HG03060 (cell line): ENCODE data around the gene SFTPD.
"Not testable (repeated sequence)": the region's sequence is repeated elsewhere in the genome, so short reads cannot be mapped to it uniquely, and the experiment has no call there.

Experiments
- ATAC-seq: cut with Tn5 transposase; IDR thresholded peaks from one replicate; pipeline ENCODE4 v1.9.1; 2021; ENCODE audit warnings: low read depth, moderate number of reproducible peaks; ENCODE audit not compliant: unreplicated experiment

The SFTPD gene

GRCh38 chr10:79928028-79928583 lies 20.8 kb downstream of the SFTPD start:
- ATAC-seq = no peak

- ATAC-seq = no peak
Observed at GRCh38 chr10:79927111-79927828, 21.6 kb downstream of the SFTPD start.

- no peak for ATAC-seq
Observed at GRCh38 chr10:79926037-79926436, 22.9 kb downstream of the SFTPD start.

- no peak for ATAC-seq
Observed at GRCh38 chr10:79925614-79926013, 23.3 kb downstream of the SFTPD start.

- ATAC-seq = no peak
Observed at GRCh38 chr10:79923669-79924068, 25.2 kb downstream of the SFTPD start.

- no peak for ATAC-seq
Observed at GRCh38 chr10:79923145-79923544, 25.8 kb downstream of the SFTPD start.

GRCh38 chr10:79922011-79922412 lies 26.9 kb downstream of the SFTPD start:
- not testable (repeated sequence) for ATAC-seq

GRCh38 chr10:79915838-79916237 lies 33.1 kb downstream of the SFTPD start:
- ATAC-seq = not testable (repeated sequence)

- ATAC-seq = not testable (repeated sequence)
Observed at GRCh38 chr10:79914512-79914911, 34.4 kb downstream of the SFTPD start.

GRCh38 chr10:79910836-79911235 lies 38.1 kb downstream of the SFTPD start:
- ATAC-seq = no peak

GRCh38 chr10:79910344-79910743 lies 38.6 kb downstream of the SFTPD start:
- no peak for ATAC-seq

GRCh38 chr10:79905322-79906314 lies 43.3 kb downstream of the SFTPD start:
- no peak for ATAC-seq

- no peak for ATAC-seq
Observed at GRCh38 chr10:79904671-79905321, 44.1 kb downstream of the SFTPD start.

- not testable (repeated sequence) for ATAC-seq
Observed at GRCh38 chr10:79901571-79901970, 47.3 kb downstream of the SFTPD start.

- no peak for ATAC-seq
Observed at GRCh38 chr10:79898597-79899325, 50.1 kb downstream of the SFTPD start.

GRCh38 chr10:79892896-79893295 lies 56.0 kb downstream of the SFTPD start:
- ATAC-seq = not testable (repeated sequence)

GRCh38 chr10:79890469-79890868 lies 58.4 kb downstream of the SFTPD start:
- ATAC-seq = no peak

GRCh38 chr10:79888984-79889383 lies 59.9 kb downstream of the SFTPD start:
- ATAC-seq = not testable (repeated sequence)
